Measurements from ENCODE around the gene ASB13.

Gene ASB13

DNA sequence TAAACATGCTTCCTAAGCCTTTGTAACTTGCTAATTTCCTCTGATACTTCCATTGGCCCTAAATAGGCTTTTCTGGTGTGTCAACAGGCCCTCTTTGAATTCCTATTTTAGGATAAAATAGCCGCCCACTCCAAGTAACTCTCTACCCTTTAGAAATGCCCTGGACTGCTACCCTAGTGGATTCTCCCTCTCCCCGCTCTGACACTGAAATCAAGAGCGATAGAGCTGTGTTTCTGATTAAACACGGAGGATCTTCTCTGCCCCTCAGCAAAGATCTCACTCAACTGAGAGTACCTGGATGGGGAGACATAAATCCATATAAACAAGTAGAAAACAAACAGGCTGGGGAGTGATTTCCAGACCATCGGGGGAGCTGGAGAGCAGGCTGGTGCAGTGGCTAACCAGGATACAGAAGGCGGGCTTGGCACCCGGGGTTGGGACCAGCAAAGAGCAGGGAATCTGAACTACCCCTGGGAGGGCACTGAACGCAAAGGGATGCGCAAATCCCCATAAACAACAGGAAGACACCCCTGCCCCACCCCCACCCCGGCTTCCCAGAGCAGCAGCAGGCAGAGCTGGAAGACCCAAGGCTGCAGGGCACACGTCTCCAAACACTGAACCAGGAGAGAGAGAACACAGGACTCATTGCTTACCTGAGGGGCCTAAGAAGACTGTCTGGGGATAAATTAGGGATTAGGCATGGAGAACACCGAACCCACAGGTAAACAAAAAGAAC is 2.5 kb downstream of the ASB13 start:
- DNase-seq (ENCODE audit: low read depth, low spot score) = no peak
- in situ Hi-C loops (cut with HindIII; ENCODE audit: low sequenced_read_pairs) = no loop called here
- H3K4me3 ChIP-seq (ENCODE audit: low read depth, low read length) = no peak overlapping the region
- no peak for TF ChIP-seq CTCF (IDR thresholded peaks at IDR 0.05; ENCODE audit: low read depth, low read length)

DNA sequence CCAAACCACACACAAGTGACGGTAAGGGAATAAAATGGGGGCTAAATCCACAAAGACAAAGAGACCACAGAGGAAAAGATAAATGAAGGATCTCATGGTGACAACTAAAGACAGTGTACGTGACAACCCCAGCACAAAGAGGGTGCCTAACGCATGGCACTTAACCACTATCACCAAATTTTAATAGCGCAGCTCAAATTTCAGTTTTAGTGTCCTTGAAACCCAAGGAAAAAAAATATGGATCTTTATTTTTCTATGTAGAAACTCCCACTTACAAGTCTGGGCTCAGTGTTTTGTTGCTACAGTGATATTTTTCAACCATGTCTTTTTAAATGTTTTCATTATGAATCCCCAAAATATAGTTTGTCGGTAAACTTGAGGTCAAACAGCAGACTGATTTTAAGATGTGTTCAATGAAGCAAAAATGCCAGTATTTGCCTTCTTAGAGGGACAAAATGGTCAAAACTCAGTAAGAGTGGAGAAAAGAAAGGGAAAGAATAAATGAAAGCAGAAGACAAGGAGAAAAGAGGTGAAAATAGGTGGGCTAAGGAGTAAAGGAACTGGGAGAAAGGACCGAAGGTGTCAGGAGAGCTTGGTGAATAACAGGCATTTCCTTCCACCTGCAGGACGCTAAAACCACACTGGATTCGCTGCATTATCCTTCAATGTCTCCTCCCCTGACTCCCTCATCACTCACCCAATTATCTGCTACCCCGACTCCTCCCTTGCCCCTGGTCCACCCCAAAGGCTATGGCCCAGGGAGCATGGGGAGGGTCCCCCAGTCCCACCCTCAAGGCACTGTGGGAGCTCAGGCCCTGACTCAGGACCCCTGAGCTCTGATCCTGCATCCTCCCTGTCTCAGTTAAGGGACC is 3.5 kb downstream of the ASB13 start:
- in situ Hi-C loops (cut with HindIII; ENCODE audit: low sequenced_read_pairs) = no loop called here
- no peak overlapping the region for H3K4me3 ChIP-seq (ENCODE audit: low read depth, low read length)
- TF ChIP-seq CTCF (IDR thresholded peaks at IDR 0.05; ENCODE audit: low read depth, low read length) = no peak
- no peak for DNase-seq (ENCODE audit: low read depth, low spot score)

- no peak for DNase-seq (ENCODE audit: low read depth, low spot score)
- H3K4me3 ChIP-seq (ENCODE audit: low read depth, low read length) = no peak overlapping the region
- in situ Hi-C loops (cut with HindIII; ENCODE audit: low sequenced_read_pairs) = no loop called here
- TF ChIP-seq CTCF (IDR thresholded peaks at IDR 0.05; ENCODE audit: low read depth, low read length) = no peak
Observed at GRCh38 chr10:5661043-5661442, 5.4 kb downstream of the ASB13 start.

GRCh38 chr10:5659702-5660528 is 6.5 kb downstream of the ASB13 start:
- H3K4me3 ChIP-seq (ENCODE audit: low read depth, low read length) = no peak overlapping the region
- no peak for TF ChIP-seq CTCF (IDR thresholded peaks at IDR 0.05; ENCODE audit: low read depth, low read length)
- peak; percentile 27 for DNase-seq (ENCODE audit: low read depth, low spot score)
- in situ Hi-C loops (cut with HindIII; ENCODE audit: low sequenced_read_pairs) = no loop called here

DNA sequence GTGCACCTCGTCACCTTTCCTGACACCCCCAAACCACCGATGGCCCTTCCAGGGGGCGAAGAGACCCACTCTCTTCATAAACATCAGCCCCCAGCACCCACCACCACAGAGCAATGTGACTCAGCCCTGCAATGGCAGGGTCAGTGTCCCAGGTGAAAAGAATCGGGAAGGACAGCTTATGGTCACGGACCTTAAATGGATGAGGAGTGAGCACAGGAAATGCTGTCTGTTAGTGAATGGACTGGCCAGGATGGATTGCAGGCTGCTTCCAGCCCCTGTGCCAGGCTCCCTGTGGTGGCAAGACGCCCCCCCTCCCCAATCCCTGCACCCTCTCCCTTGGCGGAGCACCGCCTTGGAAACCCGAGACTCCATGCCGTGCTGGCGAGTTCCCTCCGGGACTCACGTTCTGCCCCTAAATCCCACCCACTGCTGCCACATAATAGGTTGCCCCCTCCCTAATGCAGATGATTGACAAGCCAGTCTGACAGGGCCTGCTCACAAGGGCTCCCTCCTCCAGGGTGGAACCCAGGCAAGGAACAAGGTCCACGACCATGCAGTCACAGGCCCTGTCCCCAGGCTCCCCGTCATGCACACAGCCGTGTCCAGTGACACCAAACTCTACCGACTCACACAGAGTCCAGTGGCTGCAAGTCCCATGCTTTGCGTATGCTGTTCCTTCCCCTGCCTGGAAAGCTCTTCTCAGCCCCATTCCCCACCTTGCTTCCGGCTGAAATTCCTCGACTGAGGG is 7.3 kb downstream of the ASB13 start:
- no peak for TF ChIP-seq CTCF (IDR thresholded peaks at IDR 0.05; ENCODE audit: low read depth, low read length)
- no peak for DNase-seq (ENCODE audit: low read depth, low spot score)
- in situ Hi-C loops (cut with HindIII; ENCODE audit: low sequenced_read_pairs) = no loop called here
- no peak overlapping the region for H3K4me3 ChIP-seq (ENCODE audit: low read depth, low read length)
